ENCODE data around the gene BTBD16.
A peak's percentile ranks its signal among the peaks of the same experiment; 100 is the strongest.

The BTBD16 gene

GRCh38 chr10:122352817-122353525 lies 81.9 kb downstream of the BTBD16 start:
- no peak for TF ChIP-seq ZNF274 (IDR thresholded peaks at IDR 0.05; ENCODE audit: low read depth, low read length)
- no peak overlapping the region for H3K4me3 ChIP-seq (ENCODE audit: low read length)

DNA sequence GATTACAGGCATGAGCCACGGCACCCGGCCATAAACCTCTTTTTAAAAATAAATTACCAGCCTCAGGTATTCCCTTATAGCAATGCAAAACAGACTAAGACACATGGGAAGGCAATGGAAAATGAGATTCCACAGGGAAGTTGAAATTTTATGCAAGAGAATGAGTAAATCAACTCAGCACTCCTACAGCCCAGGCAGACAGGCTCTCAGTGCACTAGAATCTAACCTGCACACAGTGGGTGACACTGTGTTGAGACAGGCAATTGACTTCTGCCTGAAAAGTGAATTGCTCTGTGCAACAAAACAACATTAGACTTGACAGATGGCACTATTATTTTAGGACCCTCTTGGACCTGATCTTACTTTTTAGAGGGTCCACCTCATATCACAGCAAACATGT lies 83.3 kb downstream of the BTBD16 start:
- no peak overlapping the region for H3K4me3 ChIP-seq (ENCODE audit: low read length)
- TF ChIP-seq ZNF274 (IDR thresholded peaks at IDR 0.05; ENCODE audit: low read depth, low read length): no peak

DNA sequence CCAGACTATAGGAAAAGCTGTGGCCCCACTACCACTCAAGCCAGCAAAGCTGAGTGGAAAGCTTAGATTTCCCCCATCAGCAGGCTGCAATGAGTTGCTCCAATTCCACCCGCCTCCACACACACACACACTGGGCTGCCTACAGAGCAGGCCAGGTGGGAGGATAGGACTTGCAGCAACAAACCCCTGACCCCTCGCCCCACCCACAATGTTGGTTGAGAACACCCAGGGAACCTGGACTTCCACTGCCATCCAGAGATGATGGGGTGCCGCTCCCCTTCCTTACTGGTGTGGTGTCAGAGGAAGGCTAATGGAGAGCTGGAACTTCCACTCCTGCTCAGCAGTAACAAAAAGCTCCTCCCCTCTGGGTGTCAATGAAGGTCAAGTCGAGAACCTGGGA lies 86.6 kb downstream of the BTBD16 start:
- TF ChIP-seq ZNF274 (IDR thresholded peaks at IDR 0.05; ENCODE audit: low read depth, low read length): no peak
- no peak overlapping the region for H3K4me3 ChIP-seq (ENCODE audit: low read length)

DNA sequence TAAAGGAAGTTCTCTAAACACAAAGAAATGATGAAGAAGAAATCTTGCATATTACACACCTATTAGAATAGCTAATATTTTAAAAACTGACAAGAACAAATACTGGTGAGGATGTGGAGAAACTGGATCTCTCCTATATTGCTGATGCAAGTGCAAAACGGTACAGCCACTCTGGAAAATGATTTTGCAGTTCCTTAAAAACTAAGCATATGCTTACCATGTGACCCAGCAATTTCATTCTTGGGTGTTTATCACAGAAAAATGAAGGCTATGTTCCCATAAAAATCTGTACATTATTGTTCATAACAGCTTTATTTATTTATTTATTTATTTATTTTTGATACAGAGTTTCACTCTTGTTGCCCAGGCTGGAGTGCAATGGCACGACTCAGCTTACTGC lies 88.5 kb downstream of the BTBD16 start:
- no peak overlapping the region for H3K4me3 ChIP-seq (ENCODE audit: low read length)
- no peak for TF ChIP-seq ZNF274 (IDR thresholded peaks at IDR 0.05; ENCODE audit: low read depth, low read length)

DNA sequence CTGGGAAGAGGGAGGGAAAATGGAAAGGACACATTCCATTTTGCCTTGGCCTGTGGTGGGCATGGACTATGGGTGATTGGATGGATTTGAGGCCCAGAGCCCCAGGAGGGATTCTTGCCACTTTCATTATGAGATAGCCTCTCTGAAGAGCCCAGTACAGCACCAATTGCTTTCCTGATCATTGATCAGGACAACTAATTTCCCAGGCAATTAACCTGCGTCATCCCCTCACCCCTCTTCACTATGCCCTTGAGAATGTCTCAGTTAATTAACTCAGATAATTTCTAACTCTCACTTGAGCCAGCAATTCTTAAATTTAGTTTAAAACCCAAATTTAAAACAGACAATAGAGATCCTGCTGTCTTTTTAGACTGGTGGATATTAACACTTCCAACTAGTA lies 90.0 kb downstream of the BTBD16 start:
- TF ChIP-seq ZNF274 (IDR thresholded peaks at IDR 0.05; ENCODE audit: low read depth, low read length): no peak
- no peak overlapping the region for H3K4me3 ChIP-seq (ENCODE audit: low read length)

- no peak overlapping the region for H3K4me3 ChIP-seq (ENCODE audit: low read length)
- TF ChIP-seq ZNF274 (IDR thresholded peaks at IDR 0.05; ENCODE audit: low read depth, low read length): no peak
Measured at GRCh38 chr10:122362031-122362592, 91.0 kb downstream of the BTBD16 start.

GRCh38 chr10:122362621-122363020 lies 91.5 kb downstream of the BTBD16 start:
- no peak for TF ChIP-seq ZNF274 (IDR thresholded peaks at IDR 0.05; ENCODE audit: low read depth, low read length)
- H3K4me3 ChIP-seq (ENCODE audit: low read length): no peak overlapping the region

GRCh38 chr10:122363311-122363710 lies 92.2 kb downstream of the BTBD16 start:
- no peak for TF ChIP-seq ZNF274 (IDR thresholded peaks at IDR 0.05; ENCODE audit: low read depth, low read length)
- no peak overlapping the region for H3K4me3 ChIP-seq (ENCODE audit: low read length)

DNA sequence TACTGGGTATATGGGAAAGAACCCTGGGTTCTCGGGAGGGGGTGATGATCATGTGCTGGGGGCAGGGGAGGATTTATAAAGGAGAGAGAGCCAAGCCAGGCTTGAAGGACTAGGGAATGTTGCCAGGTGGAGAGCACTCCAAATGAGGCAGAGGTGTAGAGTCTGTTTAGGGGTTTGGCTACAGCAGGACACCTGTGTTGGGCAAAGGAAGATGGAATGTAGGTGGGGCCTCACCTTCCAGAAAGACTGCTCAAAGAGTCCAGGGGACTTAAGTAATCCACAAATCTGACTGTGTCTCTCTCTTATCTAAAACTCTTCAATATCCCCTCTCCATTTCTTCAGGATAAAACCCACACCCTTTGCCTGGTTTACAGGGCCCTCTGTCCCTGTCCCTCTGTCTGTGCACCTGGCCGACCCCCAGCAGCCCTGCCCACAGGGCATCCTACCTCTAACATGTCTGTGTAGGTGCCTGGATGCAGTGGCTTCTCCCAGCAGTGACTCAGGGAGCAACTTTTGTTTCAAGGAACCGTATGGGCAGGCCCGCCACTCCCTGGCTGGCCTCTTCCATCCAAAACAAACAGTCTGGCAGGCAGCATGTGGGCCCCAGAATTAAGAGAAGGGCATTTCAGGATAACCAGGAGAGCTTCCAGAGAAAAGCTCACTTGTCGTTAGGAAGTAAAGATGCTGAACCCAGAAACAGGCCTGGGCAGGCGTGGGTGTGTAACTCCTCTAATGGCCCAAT lies 92.8 kb downstream of the BTBD16 start:
- no peak for TF ChIP-seq ZNF274 (IDR thresholded peaks at IDR 0.05; ENCODE audit: low read depth, low read length)
- no peak overlapping the region for H3K4me3 ChIP-seq (ENCODE audit: low read length)

DNA sequence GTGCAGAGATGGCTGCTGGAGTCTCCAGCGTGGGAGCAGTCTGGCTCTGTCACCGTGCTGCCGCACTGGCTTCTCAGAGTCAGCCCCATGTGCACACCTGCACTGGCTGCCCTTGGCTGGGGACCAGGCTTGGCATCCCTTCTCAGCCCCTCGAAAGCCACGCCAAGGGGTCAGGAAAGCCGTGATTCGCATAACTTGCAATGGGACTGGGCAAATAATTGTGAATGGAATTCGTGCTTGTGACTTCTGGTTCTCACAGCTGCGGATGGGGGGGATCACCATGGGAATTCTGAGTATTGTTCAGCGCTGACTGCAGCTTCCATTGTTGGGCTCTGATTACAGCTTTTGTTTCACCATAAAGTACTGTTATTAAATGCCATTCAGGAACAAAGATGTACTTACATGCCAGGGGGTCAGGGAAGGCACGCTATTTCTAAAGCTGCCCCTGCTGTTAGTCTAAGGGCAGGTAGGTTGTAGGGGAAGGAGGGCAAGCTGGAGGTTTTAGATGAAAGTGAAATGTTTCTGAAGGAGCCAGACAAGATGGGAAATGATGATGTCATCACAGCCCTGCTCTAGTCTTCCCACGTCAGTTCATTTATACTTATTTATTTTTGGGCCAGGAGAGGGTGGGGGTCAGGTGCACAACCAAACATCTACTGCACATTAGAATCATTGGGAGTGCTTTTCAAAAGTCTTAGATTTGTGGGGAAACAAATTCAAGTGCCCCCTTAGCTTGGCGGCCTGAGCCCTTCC lies 97.6 kb downstream of the BTBD16 start:
- H3K4me3 ChIP-seq (ENCODE audit: low read length): no peak overlapping the region
- TF ChIP-seq ZNF274 (IDR thresholded peaks at IDR 0.05; ENCODE audit: low read depth, low read length): no peak

GRCh38 chr10:122373108-122373507 lies 102.0 kb downstream of the BTBD16 start:
- no peak overlapping the region for H3K4me3 ChIP-seq (ENCODE audit: low read length)

GRCh38 chr10:122373721-122374120 lies 102.6 kb downstream of the BTBD16 start:
- peak overlapping the region; percentile 40; the same call in 1 of the 2 replicates for H3K4me3 ChIP-seq (ENCODE audit: low read length)
- no peak for TF ChIP-seq ZNF274 (IDR thresholded peaks at IDR 0.05; ENCODE audit: low read depth, low read length)

More at GRCh38 chr10:122373108-122373507, 102.0 kb downstream of the BTBD16 start:
- TF ChIP-seq ZNF274 (IDR thresholded peaks at IDR 0.05; ENCODE audit: low read depth, low read length): no peak

DNA sequence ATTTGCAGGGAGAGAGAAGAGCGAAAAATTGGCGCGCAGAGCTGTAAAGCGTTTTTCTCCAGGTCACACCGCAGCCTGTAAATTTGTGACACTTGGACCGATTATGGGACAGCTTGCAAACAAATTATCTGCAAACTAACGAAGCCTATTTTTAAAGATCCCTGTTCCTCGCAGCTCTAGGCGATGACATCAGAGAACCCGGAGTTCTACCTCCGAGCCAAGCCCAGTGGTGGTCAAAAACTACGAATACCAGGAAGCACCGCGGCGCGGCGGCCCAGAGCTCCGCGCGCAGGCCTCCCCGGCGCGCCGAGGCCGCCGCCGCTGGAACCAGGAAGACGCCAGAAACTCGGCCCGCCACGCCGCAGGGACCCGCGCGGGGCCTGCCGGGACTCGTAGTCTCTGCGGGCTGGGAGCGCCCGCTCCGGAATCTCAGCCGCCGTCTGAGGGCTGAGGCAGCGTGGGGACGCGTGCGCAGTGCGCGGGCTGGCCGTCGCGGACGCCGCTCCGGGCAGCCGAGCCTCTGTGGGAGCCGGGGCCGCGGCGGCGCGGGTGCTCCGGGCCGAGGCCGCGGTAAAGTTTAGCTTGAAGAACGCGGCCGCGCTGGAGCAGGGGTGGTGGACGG lies 103.3 kb downstream of the BTBD16 start, which contains the start of gene PLEKHA1:
PLEKHA1 (plus strand) TSS at position 472 of the 622 bp plus-strand sequence. CDS start 18,493 bp downstream, outside the sequence.
- peak within 1 kb of the TSS; percentile 43 for H3K4me3 ChIP-seq (ENCODE audit: low read length)
- TF ChIP-seq ZNF274 (IDR thresholded peaks at IDR 0.05; ENCODE audit: low read depth, low read length): no peak

All from GM08714 (cell line).